Fibroblast of peridontal ligament (primary cell): ENCODE measurements around the gene KRT79.

Experiments
- DNase-seq: peaks from one replicate; pipeline ENCODE4 v3.0.0-alpha.2; 2010; ENCODE audit errors: extremely low read depth

KRT79 gene

DNA sequence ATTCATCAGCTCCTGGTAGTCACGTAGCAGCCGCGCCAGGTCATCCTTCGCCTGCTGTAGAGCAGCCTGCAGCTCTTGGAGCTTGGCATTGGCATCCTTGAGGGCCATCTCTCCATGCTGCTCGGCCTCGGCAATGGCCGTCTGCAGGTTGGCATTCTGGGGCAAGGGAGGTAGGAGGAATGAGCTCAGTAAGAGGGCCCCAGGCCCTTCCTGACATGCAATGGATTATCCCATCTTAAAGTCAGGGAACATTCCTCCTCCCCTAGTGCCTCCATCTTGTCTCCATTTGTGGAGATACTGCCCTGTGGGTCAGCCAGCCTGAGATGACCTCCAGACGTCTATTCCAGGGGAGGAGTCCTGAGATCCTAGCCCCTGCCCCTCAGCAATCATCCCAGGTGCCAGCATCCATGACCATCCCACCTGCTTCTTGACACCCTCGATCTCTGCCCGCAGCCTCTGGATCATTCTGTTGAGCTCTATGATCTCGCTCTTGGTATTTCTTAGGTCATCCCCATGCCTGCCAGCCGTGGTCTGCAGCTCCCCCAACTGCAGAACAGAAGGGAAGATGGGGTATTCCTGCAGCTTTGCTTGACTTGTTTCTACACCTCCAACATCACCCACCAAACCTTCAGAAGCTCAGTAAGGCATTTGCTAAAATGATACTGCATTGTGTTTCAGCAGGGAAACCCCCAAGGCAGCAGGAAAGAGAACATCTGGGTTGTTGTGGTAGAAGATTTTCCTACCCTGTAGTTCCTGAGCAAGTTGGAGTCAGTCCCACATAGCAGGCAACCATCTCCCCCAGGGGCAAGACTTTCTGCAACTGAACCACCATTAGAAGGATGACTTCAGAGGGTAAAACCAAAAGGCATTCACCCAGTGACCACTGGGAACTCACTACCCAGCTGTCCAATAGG lies 42.6 kb downstream of the KRT79 start:
- no peak for DNase-seq

DNA sequence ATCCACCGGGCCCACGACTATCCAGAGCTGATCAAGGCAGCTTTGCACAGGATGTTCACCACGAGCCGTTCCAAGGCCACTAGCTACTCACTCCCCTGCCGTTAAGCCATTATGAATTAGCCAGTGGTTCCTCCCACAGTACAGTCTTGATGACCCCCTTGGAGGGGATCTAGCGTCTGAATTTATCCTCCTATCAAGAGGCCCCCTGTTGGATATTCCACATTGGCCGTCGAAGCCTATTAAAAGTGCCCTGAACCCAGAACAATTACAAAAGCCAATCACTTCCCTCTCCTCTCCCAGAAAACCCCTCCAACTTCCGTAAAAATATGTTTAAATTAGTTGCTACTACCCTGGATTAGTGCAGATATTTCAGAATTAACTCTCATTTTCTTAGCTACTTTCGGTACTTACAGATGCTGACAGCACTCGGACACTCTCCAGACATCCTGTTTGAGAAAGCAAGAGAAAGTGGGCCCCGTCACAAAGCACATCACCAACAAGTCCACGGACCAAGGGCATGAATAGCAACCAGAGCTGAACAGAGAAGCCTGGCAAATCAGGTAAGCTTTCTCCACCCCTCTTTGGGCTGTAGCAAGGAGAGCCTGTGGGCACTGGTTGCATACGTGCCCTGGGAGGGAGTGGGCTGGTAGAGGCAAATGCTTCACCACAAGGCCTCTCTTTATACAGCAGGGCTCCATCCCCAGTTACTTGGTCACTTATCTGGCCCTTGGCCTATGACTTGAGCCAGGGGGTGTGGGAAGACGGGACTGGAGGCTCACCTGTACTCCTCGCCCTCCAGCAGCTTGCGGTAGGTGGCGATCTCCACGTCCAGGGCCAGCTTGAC lies 43.5 kb downstream of the KRT79 start:
- no peak for DNase-seq

DNA sequence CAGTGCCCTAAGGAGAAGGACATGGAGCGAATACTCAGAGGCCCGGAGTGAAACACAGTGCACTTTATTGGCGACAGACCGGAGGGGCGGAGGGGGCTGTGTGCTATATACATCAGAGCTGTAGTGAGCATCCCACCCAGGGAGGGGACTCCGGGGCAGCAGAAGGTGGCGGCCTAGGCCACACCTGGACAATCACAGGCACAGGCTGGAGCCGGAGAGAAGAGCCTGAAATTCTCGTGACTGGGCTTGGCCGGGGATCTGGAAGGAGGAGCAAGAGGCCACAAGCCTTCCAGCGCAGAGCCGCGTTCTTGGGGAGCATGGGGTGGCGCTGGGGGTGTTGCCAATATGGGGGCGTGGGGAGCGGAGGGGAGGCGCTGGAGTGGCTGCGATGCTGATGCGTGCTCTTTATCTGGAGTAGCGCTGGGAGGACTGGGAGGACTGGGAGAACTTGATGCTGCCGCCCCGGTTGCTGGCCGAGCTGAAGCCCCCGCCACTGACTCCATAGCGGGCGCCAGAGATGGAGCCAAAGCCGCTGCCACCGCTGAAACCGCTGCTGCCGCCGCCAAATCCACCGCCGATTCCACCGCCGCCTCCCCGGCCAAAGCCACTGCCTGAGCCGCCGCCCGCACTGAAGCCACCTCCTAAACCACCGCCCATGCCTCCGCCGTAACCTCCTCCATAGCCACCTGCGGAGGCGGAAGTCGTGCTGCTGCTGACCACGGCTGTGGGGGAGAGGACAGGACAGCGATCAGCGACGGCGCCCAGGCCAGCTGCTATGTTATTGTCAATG lies 44.3 kb downstream of the KRT79 start:
- DNase-seq, result no peak

DNA sequence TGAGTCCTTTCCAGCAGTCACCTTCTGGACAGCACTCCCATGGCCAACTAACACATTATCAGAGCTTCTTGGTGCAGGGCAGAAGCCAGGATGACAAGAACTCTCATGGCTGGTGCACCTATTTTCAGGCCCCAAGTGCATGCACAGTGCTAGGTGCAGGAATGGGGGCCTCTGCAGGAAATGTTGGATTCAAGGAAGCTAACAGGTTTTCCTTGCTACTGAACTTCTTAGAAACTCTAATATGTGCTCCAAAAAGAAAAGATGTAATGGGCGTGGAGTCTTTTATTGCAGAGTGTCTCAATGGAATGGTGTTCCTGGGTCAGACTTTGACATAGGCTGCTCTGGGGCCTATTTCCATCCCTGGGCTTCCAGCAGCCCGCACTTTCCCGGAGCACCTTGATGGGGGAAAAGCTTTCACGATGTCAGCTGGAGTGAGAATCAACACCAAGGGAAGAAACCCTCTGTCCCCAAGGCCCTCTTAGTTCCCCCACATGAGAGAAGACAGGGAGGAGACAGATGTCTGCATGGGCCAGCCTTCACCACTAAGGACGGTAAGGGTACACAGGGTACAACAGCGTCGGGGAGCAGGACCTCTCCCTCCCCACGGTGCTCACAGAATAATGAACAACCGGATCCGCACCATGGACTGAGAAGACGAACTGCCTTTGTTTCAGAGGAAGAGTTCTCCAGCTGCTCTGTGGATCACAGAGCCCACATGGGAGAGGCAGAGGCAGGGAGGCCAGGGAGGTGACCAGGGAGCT lies 45.1 kb downstream of the KRT79 start:
- DNase-seq, result no peak

DNA sequence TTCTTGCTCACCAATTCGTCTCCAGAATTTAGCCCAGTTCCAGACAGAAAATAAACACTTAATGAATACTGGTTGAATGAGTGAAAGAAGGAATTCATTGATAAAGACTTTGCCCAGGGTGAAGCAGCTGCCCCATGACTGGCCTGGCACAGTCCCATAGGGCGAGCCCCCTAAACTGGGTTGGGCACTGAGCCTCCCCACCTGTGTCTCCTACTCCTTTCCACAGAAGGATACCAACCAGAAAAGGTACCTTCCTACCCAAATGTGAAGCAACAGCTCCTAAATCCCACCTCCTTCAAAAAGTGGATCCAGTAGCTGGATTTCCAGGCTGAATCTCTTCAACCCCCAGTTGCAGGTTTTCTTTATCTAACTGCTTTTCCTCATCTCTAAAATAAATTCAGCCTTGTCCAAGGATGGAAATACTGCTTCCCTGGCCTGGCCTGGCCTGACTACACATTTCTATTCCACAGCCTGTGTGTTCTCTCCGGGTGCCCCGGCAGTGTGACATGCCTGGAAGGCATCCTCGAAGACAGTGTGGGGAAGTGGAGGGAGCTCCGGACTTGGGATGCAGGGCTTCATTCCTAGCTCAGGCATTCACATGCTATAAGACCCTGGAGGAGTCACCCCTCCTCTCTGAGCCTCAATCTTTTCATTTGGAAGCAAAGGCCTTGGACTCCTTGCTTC lies 45.8 kb downstream of the KRT79 start:
- no peak for DNase-seq

DNA sequence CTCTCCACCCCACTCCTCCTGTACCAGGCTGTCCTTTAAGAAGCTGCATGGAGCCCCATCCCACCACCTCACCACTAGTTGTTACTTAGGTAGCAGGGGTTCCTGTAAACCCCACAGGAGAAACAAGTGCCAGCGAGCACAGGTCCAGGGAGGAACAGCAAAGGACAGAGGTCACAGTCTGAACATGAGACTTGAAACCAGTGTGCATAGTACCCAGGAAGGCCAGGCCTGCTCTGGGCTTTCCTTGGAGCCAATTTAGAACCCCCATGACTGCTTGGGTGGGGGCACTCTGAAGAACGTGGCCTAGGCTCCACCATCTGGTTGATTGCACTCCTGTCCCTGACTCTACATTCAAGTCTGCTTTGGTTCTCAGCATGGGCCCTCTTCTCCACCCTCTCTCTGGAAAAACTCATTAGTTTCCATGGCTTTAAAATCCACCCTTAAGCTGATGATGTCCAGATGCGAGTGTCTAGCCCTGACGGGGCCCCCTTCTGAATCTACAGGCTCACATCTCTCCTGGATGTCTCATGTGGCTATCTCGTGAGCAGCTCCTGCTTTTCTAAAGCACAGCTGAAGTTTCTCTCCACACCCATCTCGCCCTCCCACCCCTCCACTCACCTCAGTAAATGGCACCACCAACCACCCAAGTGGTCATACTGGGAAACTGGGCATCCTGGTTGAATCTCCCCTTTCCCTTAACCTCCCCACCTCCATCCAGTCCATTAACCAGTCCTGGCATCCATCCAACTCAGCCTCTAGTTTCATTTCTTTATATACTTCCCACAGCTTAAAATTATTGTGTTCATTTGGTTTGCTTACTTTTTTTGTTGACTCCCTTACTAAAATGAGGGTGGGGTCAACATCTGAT lies 46.6 kb downstream of the KRT79 start:
- DNase-seq, result no peak

DNA sequence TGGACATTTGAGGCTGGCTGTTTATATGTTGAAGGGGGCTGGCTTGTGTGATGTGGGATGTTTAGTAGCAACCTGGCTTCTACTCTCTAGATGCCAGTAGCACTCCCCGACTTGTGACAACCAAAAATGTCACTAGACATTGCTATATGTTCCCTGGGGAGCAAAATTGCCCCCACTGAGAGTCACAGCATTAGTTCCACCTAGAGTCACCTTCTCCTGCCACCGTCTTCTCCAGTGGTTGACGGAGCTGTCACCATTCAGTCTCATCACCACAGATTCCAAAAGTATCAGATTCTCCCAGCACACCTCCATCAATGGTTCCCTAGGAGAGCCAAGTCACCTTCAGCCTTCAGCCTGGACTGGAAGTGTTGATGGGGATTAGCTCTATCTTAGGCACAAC lies 49.2 kb downstream of the KRT79 start:
- no peak for DNase-seq

DNA sequence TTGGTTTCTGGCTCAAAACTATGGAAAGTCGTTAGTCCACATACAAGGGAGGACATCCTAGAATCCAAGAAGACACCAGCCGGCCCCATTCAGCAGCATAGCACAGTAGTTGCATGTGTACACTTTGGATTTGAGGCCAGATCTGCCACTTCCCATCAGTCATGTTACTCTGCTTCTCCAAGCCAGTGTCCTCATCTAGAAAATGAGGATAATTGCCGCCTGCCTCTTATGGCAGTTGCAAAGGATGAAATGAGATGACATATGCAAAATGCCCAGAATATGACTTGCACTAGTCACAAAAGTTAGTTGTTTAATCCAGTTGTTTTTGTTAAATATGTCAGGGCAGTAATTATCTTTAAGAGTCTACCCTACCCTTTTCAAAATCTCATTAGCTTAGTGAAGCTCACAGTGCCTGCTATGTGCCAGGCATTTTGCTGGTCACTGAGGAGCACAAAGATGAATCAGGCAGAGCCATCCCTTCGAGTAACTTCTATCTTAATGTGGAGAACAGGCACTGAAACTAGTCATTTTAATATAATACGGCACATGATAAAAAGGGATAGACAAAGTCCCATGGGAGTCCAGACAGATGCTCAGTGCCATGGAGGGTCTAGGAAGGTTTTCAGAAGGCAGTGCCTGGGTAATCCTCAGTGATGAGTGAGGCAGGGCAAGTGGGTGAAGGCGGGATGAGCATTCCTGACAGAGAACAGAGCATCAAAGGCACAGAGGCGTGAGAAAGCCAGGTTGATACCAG lies 50.4 kb downstream of the KRT79 start:
- DNase-seq, result no peak

DNA sequence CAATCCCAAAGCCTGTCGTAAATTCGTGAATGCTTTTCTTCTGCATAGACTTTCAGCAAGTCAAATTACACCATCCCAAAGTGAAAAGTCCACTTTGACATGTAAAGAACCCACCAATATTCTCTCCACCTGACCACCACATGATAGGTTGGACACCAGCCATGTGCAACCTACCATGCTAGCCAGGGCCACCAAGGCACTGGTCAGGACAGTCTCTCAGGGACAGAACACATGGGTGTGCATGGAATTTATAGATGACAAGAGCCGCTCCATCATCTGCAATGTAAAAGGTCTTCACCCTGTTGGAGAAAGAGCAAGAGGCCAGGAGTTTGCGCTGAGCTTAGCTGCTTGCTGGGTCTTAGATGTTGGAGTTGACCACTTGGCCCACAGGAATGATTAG lies 51.6 kb downstream of the KRT79 start:
- no peak for DNase-seq

DNA sequence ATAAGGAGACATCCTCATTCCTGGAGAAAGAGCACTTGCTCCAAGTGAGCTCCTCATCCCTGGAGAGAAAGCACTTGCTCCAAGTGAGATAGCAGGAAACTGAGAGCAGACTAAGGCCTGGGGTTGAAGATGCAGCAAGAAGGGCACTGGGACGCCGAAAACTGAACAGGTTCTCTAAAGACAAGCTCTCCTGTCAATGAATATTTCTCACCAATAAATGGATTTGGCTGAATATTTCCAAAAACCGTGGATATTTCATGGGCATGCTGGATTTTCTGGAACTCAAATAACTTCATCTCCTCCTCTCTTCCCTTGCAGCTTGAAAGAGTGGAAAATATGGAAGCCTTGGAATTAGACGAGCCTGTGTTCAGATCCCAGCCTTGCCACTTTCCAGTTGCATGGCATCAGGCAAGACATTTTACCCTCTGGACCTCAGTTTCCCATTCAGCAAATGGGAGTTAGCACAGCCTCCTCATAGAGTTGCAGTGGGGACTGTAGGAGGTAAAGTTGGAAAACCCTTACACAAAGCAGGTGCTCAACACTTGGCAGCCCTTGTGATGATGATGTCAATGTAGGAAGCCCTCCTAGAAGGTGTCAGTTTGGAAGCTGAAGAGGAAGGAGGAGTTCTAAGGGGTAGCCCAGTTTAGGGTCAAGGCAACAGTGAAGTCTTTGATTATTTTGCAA lies 52.6 kb downstream of the KRT79 start:
- no peak for DNase-seq

DNA sequence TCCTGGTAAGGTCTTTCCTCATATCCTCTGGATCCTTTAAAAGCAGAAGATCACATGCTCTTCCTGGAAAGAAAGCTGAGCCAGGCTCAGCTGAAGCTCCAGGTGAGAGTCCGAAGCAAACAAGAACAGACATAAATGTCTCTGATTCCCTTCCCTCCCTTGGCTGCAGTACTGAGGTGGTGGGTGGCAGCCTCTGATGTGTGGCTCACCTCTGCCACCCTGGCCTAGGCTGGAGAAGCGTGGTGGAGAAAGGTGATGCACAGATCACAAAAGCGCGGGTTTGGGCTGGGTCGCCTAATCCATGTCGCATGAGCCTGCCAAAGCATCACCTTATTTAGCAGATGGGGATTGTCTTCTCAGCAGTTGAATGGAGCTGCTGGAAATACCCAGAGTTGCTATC lies 54.2 kb downstream of the KRT79 start:
- no peak for DNase-seq

DNA sequence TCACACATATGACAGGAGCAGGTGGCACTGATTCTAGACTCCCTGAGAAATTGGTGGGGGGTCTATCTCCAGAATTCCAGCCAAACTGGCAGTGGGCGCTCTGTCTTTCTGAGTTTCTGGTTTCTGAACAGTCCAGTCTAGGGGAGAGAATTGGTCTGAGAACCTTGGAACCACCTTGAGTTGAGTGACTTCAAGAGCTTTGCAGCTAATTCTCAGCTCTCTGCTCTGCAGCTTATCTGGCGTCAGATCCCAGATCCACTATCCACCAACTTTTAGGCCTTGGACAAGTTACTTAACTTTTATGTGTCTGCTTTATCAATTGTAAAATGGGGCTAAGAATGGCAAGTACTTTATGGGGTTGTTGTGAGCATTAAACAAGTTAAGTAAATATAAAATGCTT lies 55.3 kb downstream of the KRT79 start:
- DNase-seq, result no peak

DNA sequence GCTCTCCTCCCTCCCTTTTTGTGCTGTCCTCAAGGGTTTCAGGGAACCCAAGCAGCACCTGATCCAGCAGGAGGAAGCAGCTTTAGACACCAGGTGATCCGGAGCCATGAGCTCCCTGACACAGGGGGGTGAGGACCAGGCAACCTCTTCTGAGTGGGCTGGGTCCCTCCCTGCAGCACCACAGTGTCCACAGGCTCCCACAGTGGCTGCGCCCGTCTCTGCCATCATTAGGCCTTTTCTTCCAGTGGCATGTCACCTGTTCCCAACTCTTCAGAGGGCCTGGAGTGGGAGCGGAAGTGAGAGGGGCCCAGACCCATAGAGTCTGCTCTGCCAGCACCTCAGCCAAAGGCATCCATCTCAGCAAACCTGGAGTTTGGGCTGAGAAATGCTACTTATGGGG lies 56.5 kb downstream of the KRT79 start:
- DNase-seq, result no peak

DNA sequence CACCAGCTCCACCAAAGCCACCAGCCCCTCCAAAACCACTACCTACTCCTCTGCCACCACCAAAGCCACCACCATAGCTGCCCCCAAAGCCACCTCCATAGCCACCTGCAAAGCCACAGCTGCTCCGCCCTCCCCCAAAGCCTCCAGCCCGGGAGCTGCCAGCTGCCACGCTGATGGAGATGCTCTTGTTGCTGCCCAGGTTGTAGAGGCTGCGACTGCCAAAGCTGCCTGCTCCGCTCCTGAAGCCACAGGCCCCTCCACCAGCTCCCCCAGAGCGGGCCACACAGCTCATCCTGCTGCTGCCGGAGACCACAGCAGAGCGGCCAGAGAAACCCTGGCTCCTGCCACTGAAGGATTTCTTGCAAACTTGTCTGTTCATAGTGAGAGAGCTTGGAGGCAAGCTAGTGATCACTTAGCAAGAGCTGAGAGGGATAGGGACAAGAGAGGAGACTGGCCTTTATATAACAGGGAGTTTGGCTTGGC lies 57.2 kb downstream of the KRT79 start, which contains the start of gene KRT76:
KRT76 (minus strand) TSS at position 433 of the 483 bp plus-strand sequence; CDS start at position 379, 54 bp downstream.
- DNase-seq, result no peak

DNA sequence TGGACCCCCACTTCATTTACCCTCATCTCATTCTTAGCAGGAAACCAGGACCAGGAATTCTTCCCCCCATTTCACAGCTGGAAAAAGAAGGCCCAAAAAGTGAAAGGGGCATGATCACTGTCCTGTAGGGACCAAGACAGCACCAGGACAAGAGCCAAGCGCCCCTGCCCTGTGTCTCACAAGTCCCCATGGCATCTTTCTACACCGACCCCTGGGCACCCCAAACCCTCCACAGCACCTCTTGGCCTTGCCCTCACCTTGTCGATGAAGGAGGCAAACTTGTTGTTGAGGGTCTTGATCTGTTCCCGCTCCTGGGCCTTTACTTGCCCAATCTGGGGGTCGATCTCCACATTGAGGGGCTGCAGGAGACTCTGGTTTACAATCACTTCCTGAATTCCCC lies 57.7 kb downstream of the KRT79 start:
- DNase-seq, result no peak

DNA sequence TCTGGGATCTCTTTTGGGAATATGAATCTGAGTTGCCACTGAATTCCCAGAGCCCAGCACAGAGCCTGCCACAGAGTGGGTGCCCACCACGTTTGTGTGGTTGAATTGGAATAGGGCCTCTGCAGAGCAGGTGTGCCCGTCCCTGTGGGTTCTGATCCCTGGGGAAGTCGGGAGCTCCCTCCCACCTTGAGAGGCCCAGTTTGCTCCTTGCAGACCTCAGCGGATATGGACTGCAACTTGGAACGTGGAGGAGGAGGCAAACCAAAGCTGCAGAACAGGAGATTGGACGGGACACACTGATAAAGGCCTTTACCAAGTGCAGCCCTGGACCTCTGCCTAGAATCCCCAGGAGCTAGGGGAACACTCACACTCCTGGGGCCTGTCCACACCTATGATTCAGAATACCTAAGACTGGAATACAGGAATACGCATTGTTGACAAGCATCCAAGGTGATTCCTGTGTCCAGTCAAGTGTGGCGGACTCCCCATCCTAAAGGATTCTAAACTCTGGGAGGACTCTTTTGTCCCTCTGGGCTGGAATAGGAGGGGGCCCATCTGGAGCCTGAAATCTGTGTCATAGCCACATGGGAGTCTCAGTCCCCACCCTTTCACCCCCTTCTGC lies 59.4 kb downstream of the KRT79 start:
- no peak for DNase-seq

DNA sequence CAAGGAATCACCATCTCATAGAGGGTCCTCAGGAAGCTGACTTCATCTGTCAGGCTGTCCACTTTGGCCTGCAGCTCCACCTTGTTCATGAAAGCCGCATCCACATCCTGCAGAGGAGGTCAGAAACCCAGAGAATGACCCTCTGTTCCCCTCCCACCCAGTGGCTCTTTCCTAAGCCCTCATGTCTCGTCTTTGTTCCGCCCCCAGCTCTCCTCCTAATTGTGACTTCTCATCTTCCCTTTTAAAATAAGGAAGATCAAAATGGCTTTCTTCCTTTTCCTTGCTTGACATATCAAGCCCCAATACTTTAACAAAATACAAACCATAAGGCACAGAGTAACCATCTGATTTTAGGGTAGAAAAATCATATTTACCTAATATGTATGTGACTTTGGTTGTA lies 61.3 kb downstream of the KRT79 start:
- no peak for DNase-seq

DNA sequence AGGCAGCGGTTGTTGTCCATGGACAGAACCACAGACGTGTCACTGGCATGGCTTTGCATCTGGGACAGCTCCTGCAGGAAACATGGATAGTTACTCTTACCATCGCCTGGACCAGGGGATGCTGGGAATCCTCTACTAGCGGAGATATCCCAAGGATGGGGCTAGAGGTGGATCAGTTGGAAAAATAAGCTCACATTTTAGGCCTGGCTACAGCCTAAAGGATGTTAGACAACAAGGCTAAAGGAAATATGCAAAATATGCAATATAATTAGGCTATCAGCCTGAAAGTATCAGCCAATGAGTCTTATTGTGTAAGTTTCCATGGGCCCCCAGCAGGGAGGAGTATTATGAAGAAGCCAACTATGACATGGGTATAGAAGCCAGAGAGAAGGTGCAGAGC lies 61.9 kb downstream of the KRT79 start:
- DNase-seq, result no peak
